Right lobe of liver (tissue), 4 donors: ENCODE measurements around the gene CYP4Z1.
"Not testable (repeated sequence)": the region's sequence is repeated elsewhere in the genome, so short reads cannot be mapped to it uniquely, and the experiment has no call there.

Experiments used
- CTCF ChIP-seq, 4 donors: fragments of 200-600 bp in 3 of 4; fragments of 450-650 bp in 1 of 4; IDR thresholded peaks; one replicate each; pipeline versions ENCODE4 v1.5.1 to v1.8.0; 2016 to 2022; ENCODE audit warnings: antibody characterized with exemption in 4 of 4, mild to moderate bottlenecking in 2 of 4
- POLR2A ChIP-seq: fragments of 450-650 bp; IDR thresholded peaks from one replicate; pipeline ENCODE4 v1.6.1; 2017; ENCODE audit warnings: antibody characterized with exemption, mild to moderate bottlenecking
- donor health status: DM: no; HTN: no; CAD: no.
- donor health status: DM: no; HTN: no; CAD: no.
- donor health status: DM: no; HTN: yes; CAD: no.

GRCh38 chr1:47143654-47144053, 76.6 kb downstream of the CYP4Z1 start:
- TF ChIP-seq POLR2A = not testable (repeated sequence)
- TF ChIP-seq CTCF (IDR thresholded peaks at IDR 0.05) = peak; percentile 7 to 63 (median 43)
